22Rv1 (cell line): ENCODE results near the gene ATP11A.

Experiments used
- CTCF ChIP-seq: fragments of 450-650 bp; IDR thresholded peaks from 2 replicates; pipeline ENCODE4 v1.5.1; 2017; ENCODE audit warnings: mild to moderate bottlenecking
- ZFX ChIP-seq: fragments of 450-650 bp; IDR thresholded peaks from 2 replicates; pipeline ENCODE4 v1.6.1; 2017; ENCODE audit warnings: antibody characterized with exemption, borderline replicate concordance

- TF ChIP-seq CTCF: no peak
- TF ChIP-seq ZFX: no peak
Measured at GRCh38 chr13:112792511-112792910, 102.7 kb downstream of the ATP11A start.
